HepG2 (cell line): ENCODE measurements around the gene GGTA1.

Experiments used
- EZH2 ChIP-seq: conservative IDR thresholded peaks from 2 replicates; pipeline ENCODE4 v1.6.1; 2012; ENCODE audit warnings: mild to moderate bottlenecking, low read depth, low read length, moderate library complexity
- FOXP4 ChIP-seq: sonication (generic); formaldehyde crosslinking; IDR thresholded peaks from 2 replicates; pipeline ENCODE4 v1.4.0; 2020; ENCODE audit warnings: missing genetic modification reagents
- KLF15 ChIP-seq: sonication (generic); formaldehyde crosslinking; IDR thresholded peaks from 2 replicates; pipeline ENCODE4 v1.8.1; 2023; ENCODE audit warnings: borderline replicate concordance, mild to moderate bottlenecking, inconsistent platforms, missing genetic modification reagents, mixed read lengths
- NR1H2 ChIP-seq: sonication (generic); formaldehyde crosslinking; IDR thresholded peaks from 2 replicates; pipeline ENCODE4 v1.8.1; 2022; ENCODE audit warnings: low read depth, missing genetic modification reagents, borderline replicate concordance
- ZNF232 ChIP-seq: sonication (generic); formaldehyde crosslinking; IDR thresholded peaks from 2 replicates; pipeline ENCODE4 v1.4.0; 2020; ENCODE audit warnings: missing genetic modification reagents, borderline replicate concordance
- ZNF253 ChIP-seq: sonication (generic); formaldehyde crosslinking; IDR thresholded peaks from 2 replicates; pipeline ENCODE4 v1.8.0; 2022; ENCODE audit warnings: mild to moderate bottlenecking, missing genetic modification reagents, borderline replicate concordance
- ZNF33A ChIP-seq: sonication (generic); formaldehyde crosslinking; IDR thresholded peaks from 2 replicates; pipeline ENCODE4 v1.5.1; 2020; ENCODE audit warnings: missing genetic modification reagents, mild to moderate bottlenecking, moderate library complexity, borderline replicate concordance

GRCh38 chr9:121541256-121541655 is 41.6 kb upstream of the GGTA1 start:
- TF ChIP-seq ZNF253 (CRISPR knock-in tag) (no peak), EZH2 (no peak), NR1H2 (no peak), KLF15 (CRISPR knock-in tag) (no peak), ZNF232 (CRISPR knock-in tag) (no peak), FOXP4 (CRISPR knock-in tag) (no peak), ZNF33A (no peak)
